ENCODE data around the gene LHFPL6.

GRCh38 chr13:39542361-39542760 lies 60.6 kb downstream of the LHFPL6 start:
- TF ChIP-seq POLR2AphosphoS5 (IDR thresholded peaks at IDR 0.05) (no peak), POLR2A (IDR thresholded peaks at IDR 0.05) (no peak), CTCF (IDR thresholded peaks at IDR 0.05) (no peak)
